OCI-LY3 (cell line): Measurements from ENCODE around the gene GPATCH8.
"Not testable (repeated sequence)": the region's sequence is repeated elsewhere in the genome, so short reads cannot be mapped to it uniquely, and the experiment has no call there.

Experiments
- H2AFZ ChIP-seq: fragments of 200-600, 300-600 bp; shearing (Covaris generic); 2 replicates; pipeline ENCODE4 v1.6.0; 2014; ENCODE audit warnings: antibody characterized with exemption, low read depth, low read length
- H3K27ac ChIP-seq: fragments of 200-600, 300-600 bp; sonication (generic); 2 replicates; pipeline ENCODE4 v1.5.1; 2014; ENCODE audit warnings: mild to moderate bottlenecking, low read length, moderate library complexity, mixed read lengths
- H3K27me3 ChIP-seq: fragments of 200-600, 300-600 bp; sonication (generic); 2 replicates; pipeline ENCODE4 v1.6.1; 2014; ENCODE audit warnings: low read depth, low read length, mixed read lengths
- H3K36me3 ChIP-seq: fragments of 200-600, 300-600 bp; sonication (generic); replicated peaks from 2 replicates; pipeline ENCODE3; 2014; ENCODE audit warnings: low read depth, low read length, mixed read lengths
- H3K4me1 ChIP-seq: fragments of 300-600, 200-600 bp; sonication (generic); 2 replicates; pipeline ENCODE4 v1.6.1; 2014; ENCODE audit warnings: low read length, mixed read lengths
- H3K4me2 ChIP-seq: fragments of 200-600, 300-600 bp; sonication (generic); 2 replicates; pipeline ENCODE4 v1.6.1; 2014; ENCODE audit warnings: low read length, mixed read lengths
- H3K4me3 ChIP-seq: fragments of 300-600, 200-600 bp; sonication (generic); 2 replicates; pipeline ENCODE4 v1.5.1; 2014; ENCODE audit warnings: antibody characterized with exemption, mild to moderate bottlenecking, low read length, moderate library complexity
- H3K79me2 ChIP-seq: fragments of 300-600, 200-600 bp; shearing (Covaris generic); 2 replicates; pipeline ENCODE4 v1.6.1; 2014; ENCODE audit warnings: mild to moderate bottlenecking, low read length, mixed read lengths
- H3K9ac ChIP-seq: fragments of 300-600, 200-600 bp; shearing (Covaris generic); 2 replicates; pipeline ENCODE4 v1.6.0; 2014; ENCODE audit warnings: mild to moderate bottlenecking, low read length, moderate library complexity
- H3K9me3 ChIP-seq: fragments of 200-600, 300-600 bp; shearing (Covaris generic); 2 replicates; pipeline ENCODE4 v1.6.1; 2014; ENCODE audit warnings: low read length, mixed read lengths; ENCODE audit not compliant: insufficient read depth
- H4K20me1 ChIP-seq: fragments of 200-600, 300-600 bp; sonication (generic); 2 replicates; pipeline ENCODE4 v1.6.1; 2016; ENCODE audit warnings: low read length, mixed read lengths; ENCODE audit not compliant: insufficient read depth
- EZH2phosphoT487 ChIP-seq: fragments of 200-600 bp; shearing (Covaris generic); IDR thresholded peaks from 2 replicates; pipeline ENCODE4 v1.6.1; 2018; ENCODE audit warnings: antibody characterized with exemption, mixed run types, low read depth
- TF ChIP-seq, protein P1 (sequence below): fragments of 200-600, 300-600 bp; sonication (generic); IDR thresholded peaks from 2 replicates; pipeline ENCODE4 v1.5.1; 2014; ENCODE audit warnings: antibody characterized with exemption, low read length, low read depth

The GPATCH8 gene

DNA sequence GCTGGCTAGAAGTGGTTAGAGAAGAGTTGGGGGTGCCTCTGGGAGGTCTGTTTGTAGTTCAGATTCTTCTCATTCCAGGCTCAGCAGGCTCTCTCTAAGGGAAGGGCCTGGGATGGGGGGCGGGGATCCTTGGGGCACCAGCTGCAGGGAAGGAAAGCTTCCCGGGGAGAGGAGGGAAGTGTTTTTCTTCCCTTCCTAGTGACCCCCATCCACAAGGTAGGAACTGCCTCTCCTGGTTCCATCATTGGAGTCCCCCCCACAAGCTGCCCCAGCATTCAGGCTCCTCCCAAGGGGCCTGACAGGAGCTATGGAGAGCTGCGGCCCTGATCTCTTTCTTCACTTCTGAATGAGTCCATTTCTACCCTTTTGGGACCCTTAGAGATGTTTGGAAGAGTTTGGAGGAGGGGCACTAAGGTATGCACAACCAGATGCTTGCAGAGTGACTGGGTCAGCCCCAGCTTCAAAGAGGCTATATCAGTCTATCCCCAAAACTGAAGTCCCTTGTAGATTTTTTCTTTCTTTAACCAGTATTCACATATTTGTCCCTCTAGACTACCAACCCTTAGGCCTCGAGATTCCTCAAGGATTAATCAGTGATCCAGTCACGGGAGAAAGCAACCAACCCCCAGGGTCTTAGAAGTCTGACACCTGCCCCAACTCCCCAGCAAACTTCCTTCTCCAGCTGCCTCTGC lies 40.2 kb upstream of the GPATCH8 start:
- Histone ChIP-seq H3K27me3 (0 out of 2 replicates have a peak, but pooled peaks cover 3% of the 10 kb centered on the region), H3K79me2 (no peaks in the 10 kb centered on the region), H3K36me3 (no peaks in the 10 kb centered on the region), H2AFZ (no peak overlapping the region), H3K9me3 (no peaks in the 10 kb centered on the region), H3K4me1 (peaks cover 30% of the 10 kb centered on the region), H3K4me3 (no peak overlapping the region), H3K9ac (no peak overlapping the region), H3K27ac (no peak overlapping the region), H4K20me1 (no peaks in the 10 kb centered on the region), H3K4me2 (no peak overlapping the region)
- TF ChIP-seq, protein P1, sequence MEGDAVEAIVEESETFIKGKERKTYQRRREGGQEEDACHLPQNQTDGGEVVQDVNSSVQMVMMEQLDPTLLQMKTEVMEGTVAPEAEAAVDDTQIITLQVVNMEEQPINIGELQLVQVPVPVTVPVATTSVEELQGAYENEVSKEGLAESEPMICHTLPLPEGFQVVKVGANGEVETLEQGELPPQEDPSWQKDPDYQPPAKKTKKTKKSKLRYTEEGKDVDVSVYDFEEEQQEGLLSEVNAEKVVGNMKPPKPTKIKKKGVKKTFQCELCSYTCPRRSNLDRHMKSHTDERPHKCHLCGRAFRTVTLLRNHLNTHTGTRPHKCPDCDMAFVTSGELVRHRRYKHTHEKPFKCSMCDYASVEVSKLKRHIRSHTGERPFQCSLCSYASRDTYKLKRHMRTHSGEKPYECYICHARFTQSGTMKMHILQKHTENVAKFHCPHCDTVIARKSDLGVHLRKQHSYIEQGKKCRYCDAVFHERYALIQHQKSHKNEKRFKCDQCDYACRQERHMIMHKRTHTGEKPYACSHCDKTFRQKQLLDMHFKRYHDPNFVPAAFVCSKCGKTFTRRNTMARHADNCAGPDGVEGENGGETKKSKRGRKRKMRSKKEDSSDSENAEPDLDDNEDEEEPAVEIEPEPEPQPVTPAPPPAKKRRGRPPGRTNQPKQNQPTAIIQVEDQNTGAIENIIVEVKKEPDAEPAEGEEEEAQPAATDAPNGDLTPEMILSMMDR: no peak
- no peak for TF ChIP-seq EZH2phosphoT487

DNA sequence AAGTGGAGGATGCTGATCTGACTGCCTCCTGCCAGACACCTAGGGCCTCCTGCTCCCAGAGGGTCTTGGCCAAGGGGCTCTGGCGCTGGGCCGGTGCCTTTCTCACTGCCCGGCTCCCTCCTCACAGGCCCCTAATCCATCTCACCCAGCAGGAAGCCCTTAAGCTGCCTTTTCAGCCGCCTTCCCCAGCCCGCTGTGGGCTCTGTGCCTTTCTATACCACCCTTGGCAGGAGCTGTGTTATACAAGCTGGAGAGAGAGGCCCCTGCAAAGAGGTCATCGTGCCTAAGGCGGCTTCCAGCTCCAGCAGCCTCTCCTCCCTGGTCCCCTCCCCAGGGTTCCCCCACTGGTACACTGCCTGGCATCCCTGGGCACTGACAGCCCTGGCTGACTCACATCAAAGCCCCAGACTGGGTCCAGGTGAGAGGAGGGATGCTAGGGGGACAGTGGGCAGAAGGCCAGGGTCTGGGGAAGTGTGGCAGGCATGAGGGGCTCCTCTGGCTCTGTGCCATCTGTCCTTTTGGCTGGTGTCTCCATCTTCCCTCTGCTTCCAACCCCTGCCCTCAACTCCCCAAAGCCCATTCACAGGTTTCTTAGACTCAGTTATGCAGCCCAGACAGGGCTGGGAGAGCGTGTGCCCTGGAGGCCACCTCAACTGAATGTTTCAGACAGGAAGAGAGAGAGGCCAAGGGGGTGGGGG lies 38.8 kb upstream of the GPATCH8 start:
- no peak overlapping the region for H3K4me2 ChIP-seq
- H3K9ac ChIP-seq: no peak overlapping the region
- no peaks in the 10 kb centered on the region for H3K79me2 ChIP-seq
- peaks cover 17% of the 10 kb centered on the region for H3K4me1 ChIP-seq
- TF ChIP-seq EZH2phosphoT487: no peak
- TF ChIP-seq, protein P1: no peak
- H3K9me3 ChIP-seq: no peaks in the 10 kb centered on the region
- no peak overlapping the region for H3K27ac ChIP-seq
- H4K20me1 ChIP-seq: no peaks in the 10 kb centered on the region
- H2AFZ ChIP-seq: no peak overlapping the region
- H3K36me3 ChIP-seq: no peaks in the 10 kb centered on the region
- H3K4me3 ChIP-seq: no peak overlapping the region
- H3K27me3 ChIP-seq: 0 out of 2 replicates have a peak, but pooled peaks cover 6% of the 10 kb centered on the region

DNA sequence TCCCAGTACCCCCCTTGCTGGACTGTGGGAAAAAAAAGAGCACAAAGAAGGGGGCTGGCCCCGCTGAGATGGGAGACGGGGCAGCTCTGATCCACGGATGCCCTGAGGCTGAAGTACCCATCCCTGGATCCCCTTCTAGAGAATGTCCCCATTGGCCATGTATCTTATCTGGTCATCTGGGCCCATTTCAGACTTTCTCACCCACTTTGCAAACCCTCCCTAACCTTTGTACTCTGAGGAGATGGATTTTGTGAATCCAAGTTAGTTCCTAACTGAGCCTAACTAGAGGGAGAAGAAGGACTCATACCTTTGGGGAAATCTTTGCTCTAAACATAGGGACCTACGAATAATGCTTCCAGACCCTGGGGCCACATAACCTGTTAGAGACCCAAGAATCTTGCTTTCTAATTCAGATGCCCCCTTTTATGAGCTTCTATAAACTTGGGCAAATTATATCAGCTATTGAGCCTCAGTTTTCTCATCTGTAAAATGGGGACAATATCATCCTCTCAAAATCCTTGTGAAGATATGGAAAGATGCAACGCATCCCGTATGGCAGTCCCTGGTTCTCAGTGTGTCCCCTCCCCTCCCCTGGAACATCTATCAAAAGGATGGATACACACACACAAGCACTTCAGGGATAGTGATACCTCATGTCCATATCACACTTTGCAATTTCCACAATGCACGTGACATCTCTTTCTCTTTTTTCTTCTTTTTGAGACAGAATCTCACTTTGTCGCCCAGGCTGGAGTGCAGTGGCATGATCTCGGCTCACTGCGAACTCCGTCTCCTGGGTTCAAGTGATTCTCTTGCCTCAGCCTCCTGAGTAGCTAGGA lies 37.3 kb upstream of the GPATCH8 start:
- H3K79me2 ChIP-seq: no peaks in the 10 kb centered on the region
- H3K27ac ChIP-seq: no peak overlapping the region
- no peaks in the 10 kb centered on the region for H4K20me1 ChIP-seq
- no peaks in the 10 kb centered on the region for H3K9me3 ChIP-seq
- H3K4me2 ChIP-seq: no peak overlapping the region
- no peak overlapping the region for H3K4me3 ChIP-seq
- no peaks in the 10 kb centered on the region for H3K36me3 ChIP-seq
- H3K4me1 ChIP-seq: peaks cover 24% of the 10 kb centered on the region
- no peak overlapping the region for H2AFZ ChIP-seq
- TF ChIP-seq EZH2phosphoT487: no peak
- TF ChIP-seq, protein P1: no peak
- H3K9ac ChIP-seq: no peak overlapping the region
- 0 out of 2 replicates have a peak, but pooled peaks cover 6% of the 10 kb centered on the region for H3K27me3 ChIP-seq

DNA sequence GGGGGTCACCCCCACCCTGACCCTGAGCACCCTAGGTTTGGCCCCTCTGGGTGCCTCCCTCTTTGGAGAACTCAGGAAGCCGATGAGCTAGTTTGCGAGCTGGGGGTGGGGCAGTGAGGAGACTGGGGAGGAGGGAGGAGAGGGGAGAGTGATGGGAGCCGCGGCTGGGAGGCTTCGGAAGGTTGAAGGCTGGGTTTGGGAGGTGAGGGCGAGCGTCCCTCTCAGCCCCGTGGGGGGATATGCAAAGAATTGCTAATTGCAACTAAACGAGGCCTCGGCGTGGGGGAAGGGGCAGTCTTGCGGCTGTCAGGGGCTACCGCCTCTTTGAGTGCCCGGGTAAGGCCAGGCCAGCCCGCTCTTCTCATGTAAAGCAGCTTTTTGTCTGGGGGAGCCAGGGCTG lies 36.5 kb upstream of the GPATCH8 start:
- Histone ChIP-seq H3K27me3 (0 out of 2 replicates have a peak, but pooled peaks cover 6% of the 10 kb centered on the region), H3K4me2 (no peak overlapping the region), H3K9me3 (no peaks in the 10 kb centered on the region), H3K4me1 (peaks cover 28% of the 10 kb centered on the region), H4K20me1 (no peaks in the 10 kb centered on the region), H3K36me3 (no peaks in the 10 kb centered on the region), H3K4me3 (no peak overlapping the region), H3K27ac (no peak overlapping the region), H3K9ac (no peak overlapping the region), H3K79me2 (no peaks in the 10 kb centered on the region), H2AFZ (no peak overlapping the region)
- TF ChIP-seq EZH2phosphoT487: no peak
- TF ChIP-seq, protein P1: no peak

DNA sequence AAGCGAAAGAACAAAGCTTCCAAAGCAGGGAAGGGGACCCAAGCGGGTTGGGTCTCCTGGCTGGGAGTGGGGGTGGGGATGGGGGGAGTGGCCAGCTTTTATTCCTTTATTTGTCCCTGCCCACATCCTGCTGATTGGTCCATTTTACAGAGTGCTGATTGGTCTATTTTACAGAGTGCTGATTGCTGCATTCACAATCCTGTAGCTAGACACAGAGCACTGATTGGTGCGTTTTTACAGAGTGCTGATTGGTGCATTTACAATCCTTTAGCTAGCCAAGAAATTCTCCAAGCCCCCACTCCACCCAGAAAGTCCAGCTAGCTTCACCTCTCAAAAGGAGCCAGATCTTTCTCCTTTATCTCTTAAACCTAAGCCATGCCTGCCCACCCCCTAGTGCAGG lies 34.7 kb upstream of the GPATCH8 start:
- H3K4me2 ChIP-seq, H3K9me3 ChIP-seq, H3K27me3 ChIP-seq, H3K79me2 ChIP-seq, H3K9ac ChIP-seq, H3K27ac ChIP-seq, H2AFZ ChIP-seq, H4K20me1 ChIP-seq, H3K4me3 ChIP-seq, H3K36me3 ChIP-seq: not testable (repeated sequence)
- peaks cover 41% of the 10 kb centered on the region for H3K4me1 ChIP-seq
